Thyroid gland (tissue), 4 donors: Measurements from ENCODE around the gene SND1.

ENCODE experiments used
- POLR2A ChIP-seq, 2 donors: fragments of 450-650 bp; IDR thresholded peaks; one replicate each; pipeline ENCODE4 v1.6.1; 2017; ENCODE audit warnings: antibody characterized with exemption in 2 of 2, mild to moderate bottlenecking in 2 of 2, moderate library complexity in 1 of 2
- TF ChIP-seq, protein P1 (sequence below), 6 experiments: fragments of 200-600 bp in 3 of 6; fragments of 450-650 bp in 3 of 6; sonication (generic) in 3 of 6; IDR thresholded peaks; one replicate each; pipeline ENCODE4 v1.5.1; 2016 to 2019; ENCODE audit warnings: antibody characterized with exemption in 6 of 6, mild to moderate bottlenecking in 2 of 6, inconsistent platforms in 1 of 6, moderate library complexity in 1 of 6

DNA sequence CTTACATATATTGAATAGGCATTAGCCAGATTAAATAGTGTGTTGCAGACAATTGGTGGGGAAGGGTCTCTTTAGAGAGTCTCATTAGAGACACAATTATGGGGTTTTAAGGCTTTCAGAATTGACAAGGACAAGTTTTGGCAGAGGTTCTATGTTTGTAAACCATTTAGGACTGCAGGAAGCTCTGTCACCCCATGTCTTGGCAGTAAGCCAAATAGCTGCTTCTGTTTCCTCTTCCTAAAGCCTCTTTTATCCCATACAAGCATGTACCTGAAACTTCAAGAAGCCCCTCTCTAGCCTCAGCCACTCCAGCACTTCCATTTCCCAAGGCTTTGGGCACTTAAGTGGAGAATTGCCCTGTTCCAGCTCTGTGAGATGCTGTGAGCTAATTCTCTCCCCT, 401.0 kb downstream of the SND1 start:
- TF ChIP-seq POLR2A (IDR thresholded peaks at IDR 0.05), result no peak
- TF ChIP-seq, protein P1, sequence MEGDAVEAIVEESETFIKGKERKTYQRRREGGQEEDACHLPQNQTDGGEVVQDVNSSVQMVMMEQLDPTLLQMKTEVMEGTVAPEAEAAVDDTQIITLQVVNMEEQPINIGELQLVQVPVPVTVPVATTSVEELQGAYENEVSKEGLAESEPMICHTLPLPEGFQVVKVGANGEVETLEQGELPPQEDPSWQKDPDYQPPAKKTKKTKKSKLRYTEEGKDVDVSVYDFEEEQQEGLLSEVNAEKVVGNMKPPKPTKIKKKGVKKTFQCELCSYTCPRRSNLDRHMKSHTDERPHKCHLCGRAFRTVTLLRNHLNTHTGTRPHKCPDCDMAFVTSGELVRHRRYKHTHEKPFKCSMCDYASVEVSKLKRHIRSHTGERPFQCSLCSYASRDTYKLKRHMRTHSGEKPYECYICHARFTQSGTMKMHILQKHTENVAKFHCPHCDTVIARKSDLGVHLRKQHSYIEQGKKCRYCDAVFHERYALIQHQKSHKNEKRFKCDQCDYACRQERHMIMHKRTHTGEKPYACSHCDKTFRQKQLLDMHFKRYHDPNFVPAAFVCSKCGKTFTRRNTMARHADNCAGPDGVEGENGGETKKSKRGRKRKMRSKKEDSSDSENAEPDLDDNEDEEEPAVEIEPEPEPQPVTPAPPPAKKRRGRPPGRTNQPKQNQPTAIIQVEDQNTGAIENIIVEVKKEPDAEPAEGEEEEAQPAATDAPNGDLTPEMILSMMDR (IDR thresholded peaks at IDR 0.05), result no peak
